ENCODE data around the gene TRIP4. TPM values are rescaled to one million over a fixed set of nuclear protein-coding genes. Genes with fewer than 3 reads are reported as not detected.

Gene TRIP4
- total and polyA plus RNA-seq, 2 of the 8 experiments (the other 6 are each of a cell fraction or from before 2014, with no cell fraction given), result 6.2 to 18.9 TPM

- FAIRE-seq, result no peak
- Histone ChIP-seq H4K20me1 (replicated peaks in 1 of 2; ENCODE audit: control insufficient read depth in 1 of 2, insufficient read depth in 2 of 2, low read length in 2 of 2) (no peaks in the 10 kb centered on the region), H3K18ac (ENCODE audit: extremely low read depth, low read length) (no peak overlapping the region), H4K5ac (ENCODE audit: insufficient read length, low read depth, low read length) (no peak overlapping the region), H3K4ac (replicated peaks; ENCODE audit: insufficient read length, low read depth, low read length) (no peak overlapping the region), H2BK12ac (ENCODE audit: low read depth, low read length) (no peak overlapping the region), H3K79me2 (ENCODE audit: control insufficient read depth in 1 of 2, insufficient read depth in 2 of 2, low read length in 2 of 2) (no peaks in the 10 kb centered on the region), H3K79me1 (ENCODE audit: low read depth, low read length) (no peaks in the 10 kb centered on the region), H3K23ac (ENCODE audit: insufficient read length) (no peak overlapping the region), H2AFZ (ENCODE audit: low read length) (no peak overlapping the region), H3K36me3 (ENCODE audit: control insufficient read depth in 2 of 4, insufficient read depth in 4 of 4, low read length in 3 of 4) (no peaks in the 10 kb centered on the region), H2BK15ac (ENCODE audit: low read length) (no peak overlapping the region), H2BK5ac (ENCODE audit: low read depth, low read length) (no peak overlapping the region), H3K4me3 (ENCODE audit: extremely low read depth in 1 of 4, insufficient read depth in 2 of 4, low read depth in 3 of 4, low read length in 4 of 4) (no peak overlapping the region), H4K91ac (replicated peaks; ENCODE audit: insufficient read length, low read length) (no peak overlapping the region), H3K4me1 (replicated peaks in 1 of 4; ENCODE audit: control insufficient read depth in 3 of 4, insufficient read depth in 4 of 4, low read length in 3 of 4) (no peaks in the 10 kb centered on the region), H3K14ac (ENCODE audit: insufficient read length) (no peak overlapping the region), H3K56ac (replicated peaks; ENCODE audit: insufficient read length, low read depth, low read length) (no peak overlapping the region), H3K27ac (ENCODE audit: low read depth, low read length) (no peak overlapping the region), H4K8ac (ENCODE audit: extremely low read depth, insufficient read depth, low read length) (no peak overlapping the region), H3K9ac (replicated peaks in 1 of 4; ENCODE audit: extremely low read depth in 1 of 4, low read depth in 3 of 4, low read length in 3 of 4) (no peak overlapping the region), H3K9me3 (ENCODE audit: insufficient read depth in 2 of 2, low read depth in 1 of 2, low read length in 1 of 2) (no peaks in the 10 kb centered on the region), H3K27me3 (replicated peaks in 1 of 4; ENCODE audit: control insufficient read depth in 3 of 4, extremely low read depth in 1 of 4, insufficient read depth in 3 of 4, low read length in 3 of 4) (no peaks in the 10 kb centered on the region), H3K4me2 (ENCODE audit: insufficient read depth in 1 of 2, low read depth in 2 of 2, low read length in 2 of 2) (no peak overlapping the region), H3K23me2 (ENCODE audit: low read depth, low read length) (no peaks in the 10 kb centered on the region), H2BK20ac (ENCODE audit: low read length) (no peak overlapping the region), H2AK5ac (ENCODE audit: low read depth, low read length) (no peak overlapping the region), H2BK120ac (replicated peaks; ENCODE audit: low read depth, low read length) (no peak overlapping the region)
- CTCF ChIA-PET (ENCODE audit: partially characterized antibody), result no interaction called here
- DNase-seq (ENCODE audit: low read depth in 1 of 2, low spot score in 2 of 2), result no peak
- POLR2A ChIA-PET (ENCODE audit: partially characterized antibody), result no interaction called here
- WGBS, 2 experiments (ENCODE audit: extremely low coverage in 1 of 2, insufficient coverage in 1 of 2, insufficient read length in 1 of 2, insufficient replicate concordance in 2 of 2, low coverage in 1 of 2, low lambda C conversion rate in 2 of 2, missing lambda C conversion rate in 1 of 2), result 95% methylated on average over 1 of the region's 1 CpG; no CpG with 5 or more reads in 1 of the 2 experiments
- TF ChIP-seq NANOG (IDR thresholded peaks at IDR 0.05; ENCODE audit: insufficient read depth, low read depth, low read length, poor library complexity, severe bottlenecking), result no peak
- no peak for TF ChIP-seq RBBP5 (IDR thresholded peaks at IDR 0.05; ENCODE audit: borderline replicate concordance, low read depth, low read length)
- TF ChIP-seq, protein P1, sequence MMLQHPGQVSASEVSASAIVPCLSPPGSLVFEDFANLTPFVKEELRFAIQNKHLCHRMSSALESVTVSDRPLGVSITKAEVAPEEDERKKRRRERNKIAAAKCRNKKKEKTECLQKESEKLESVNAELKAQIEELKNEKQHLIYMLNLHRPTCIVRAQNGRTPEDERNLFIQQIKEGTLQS (IDR thresholded peaks at IDR 0.05; ENCODE audit: insufficient read depth, low read depth, low read length), result no peak
- TF ChIP-seq RAD21 (IDR thresholded peaks at IDR 0.05 in 1 of 2, conservative IDR thresholded peaks at IDR 0.05 in 1 of 2; ENCODE audit: low read depth in 2 of 2, low read length in 2 of 2), result no peak
- TF ChIP-seq TEAD4 (IDR thresholded peaks at IDR 0.05; ENCODE audit: low read depth, low read length), result no peak
- TF ChIP-seq CHD1 (IDR thresholded peaks at IDR 0.05; ENCODE audit: low read depth, low read length), result no peak
- TF ChIP-seq HDAC2 (IDR thresholded peaks at IDR 0.05; ENCODE audit: borderline replicate concordance in 1 of 2, low read depth in 2 of 2, low read length in 2 of 2), result no peak
- TF ChIP-seq SRF (IDR thresholded peaks at IDR 0.05; ENCODE audit: low read depth, low read length), result no peak
- no peak for TF ChIP-seq CREB1 (IDR thresholded peaks at IDR 0.05)
- TF ChIP-seq, protein P2, sequence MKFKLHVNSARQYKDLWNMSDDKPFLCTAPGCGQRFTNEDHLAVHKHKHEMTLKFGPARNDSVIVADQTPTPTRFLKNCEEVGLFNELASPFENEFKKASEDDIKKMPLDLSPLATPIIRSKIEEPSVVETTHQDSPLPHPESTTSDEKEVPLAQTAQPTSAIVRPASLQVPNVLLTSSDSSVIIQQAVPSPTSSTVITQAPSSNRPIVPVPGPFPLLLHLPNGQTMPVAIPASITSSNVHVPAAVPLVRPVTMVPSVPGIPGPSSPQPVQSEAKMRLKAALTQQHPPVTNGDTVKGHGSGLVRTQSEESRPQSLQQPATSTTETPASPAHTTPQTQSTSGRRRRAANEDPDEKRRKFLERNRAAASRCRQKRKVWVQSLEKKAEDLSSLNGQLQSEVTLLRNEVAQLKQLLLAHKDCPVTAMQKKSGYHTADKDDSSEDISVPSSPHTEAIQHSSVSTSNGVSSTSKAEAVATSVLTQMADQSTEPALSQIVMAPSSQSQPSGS (IDR thresholded peaks at IDR 0.05; ENCODE audit: low read length), result no peak
- TF ChIP-seq ASH2L (IDR thresholded peaks at IDR 0.05; ENCODE audit: low read length), result no peak
- no peak for TF ChIP-seq CHD2 (IDR thresholded peaks at IDR 0.05; ENCODE audit: low read length)
These were observed 50.3 kb downstream of the TRIP4 start for GRCh38 chr15:64437982-64438381.
